Liver (tissue), 9 donors: ENCODE measurements around the gene DDR2. TPM values are rescaled to one million over a fixed set of nuclear protein-coding genes. Genes with fewer than 3 reads are reported as not detected.
A peak's percentile ranks its signal among the peaks of the same experiment; 100 is the strongest.

Experiments used
- DNase-seq: peaks from one replicate; pipeline ENCODE4 v3.0.0-alpha.2; 2017; ENCODE audit warnings: low spot score
- H3K27ac ChIP-seq, 2 donors: one replicate each; pipeline ENCODE4 v1.7.0; 2013; ENCODE audit warnings: inconsistent platforms in 2 of 2, low read length in 2 of 2, control low read depth in 1 of 2, low read depth in 1 of 2, mild to moderate bottlenecking in 1 of 2
- H3K27me3 ChIP-seq, 4 donors: one replicate each; pipeline versions ENCODE4 v1.6.1 to v1.7.0; 2013; ENCODE audit warnings: low read length in 3 of 4, inconsistent platforms in 1 of 4, mild to moderate bottlenecking in 1 of 4, moderate library complexity in 1 of 4; ENCODE audit not compliant: control insufficient read depth in 4 of 4, insufficient read depth in 4 of 4
- H3K36me3 ChIP-seq, 4 donors: one replicate each; pipeline versions ENCODE4 v1.6.1 to v1.7.0; 2013; ENCODE audit warnings: low read length in 3 of 4, mild to moderate bottlenecking in 3 of 4, low read depth in 1 of 4, moderate library complexity in 1 of 4; ENCODE audit not compliant: control insufficient read depth in 4 of 4, insufficient read depth in 3 of 4
- H3K4me1 ChIP-seq, 4 donors: one replicate each; pipeline versions ENCODE4 v1.6.1 to v1.7.0; 2013; ENCODE audit warnings: low read length in 3 of 4, mild to moderate bottlenecking in 3 of 4, moderate library complexity in 1 of 4; ENCODE audit not compliant: control insufficient read depth in 4 of 4, insufficient read depth in 4 of 4
- H3K4me3 ChIP-seq, 3 donors: one replicate each; pipeline versions ENCODE4 v1.6.1 to v1.7.0; 2013; ENCODE audit warnings: low read length in 3 of 3, control low read depth in 1 of 3, low read depth in 1 of 3, mild to moderate bottlenecking in 1 of 3
- H3K9ac ChIP-seq, 2 donors: one replicate each; pipeline ENCODE4 v1.7.0; 2013; ENCODE audit warnings: low read length in 2 of 2, mild to moderate bottlenecking in 2 of 2, moderate library complexity in 2 of 2, control low read depth in 1 of 2, low read depth in 1 of 2
- H3K9me3 ChIP-seq, 4 donors: one replicate each; pipeline versions ENCODE4 v1.6.1 to v1.7.0; 2013; ENCODE audit warnings: low read length in 3 of 4; ENCODE audit not compliant: control insufficient read depth in 4 of 4
- ATF3 ChIP-seq: IDR thresholded peaks from 2 replicates; pipeline ENCODE4 v1.6.1; 2016; ENCODE audit warnings: antibody characterized with exemption
- CTCF ChIP-seq: fragments of 150-350 bp; IDR thresholded peaks from 2 replicates; pipeline ENCODE4 v1.5.1; 2017; ENCODE audit warnings: improper control_type of control experiment, low read depth, low read length; ENCODE audit not compliant: missing input control
- EGR1 ChIP-seq, 2 donors: IDR thresholded peaks; 2 replicates each; pipeline ENCODE4 v1.6.1; 2016 to 2018; ENCODE audit warnings: antibody characterized with exemption in 2 of 2, low read depth in 2 of 2
- FOXA1 ChIP-seq: IDR thresholded peaks from 2 replicates; pipeline ENCODE4 v1.6.1; 2016; ENCODE audit warnings: antibody characterized with exemption
- FOXA2 ChIP-seq: IDR thresholded peaks from 2 replicates; pipeline ENCODE4 v1.6.1; 2016; ENCODE audit warnings: antibody characterized with exemption
- GABPA ChIP-seq, 2 donors: IDR thresholded peaks in 1 of 2; conservative IDR thresholded peaks in 1 of 2; 2 replicates each; pipeline ENCODE4 v1.6.1; 2016; ENCODE audit warnings: antibody characterized with exemption in 2 of 2, mild to moderate bottlenecking in 1 of 2, moderate library complexity in 1 of 2
- HNF4A ChIP-seq, 2 donors: conservative IDR thresholded peaks; 2 replicates each; pipeline ENCODE4 v1.6.1; 2016; ENCODE audit warnings: antibody characterized with exemption in 2 of 2, mild to moderate bottlenecking in 2 of 2
- HNF4G ChIP-seq: IDR thresholded peaks from 2 replicates; pipeline ENCODE4 v1.6.1; 2016; ENCODE audit warnings: antibody characterized with exemption
- JUND ChIP-seq, 2 donors: IDR thresholded peaks; 2 replicates each; pipeline ENCODE4 v1.6.1; 2016; ENCODE audit warnings: antibody characterized with exemption in 2 of 2
- NR2F2 ChIP-seq: IDR thresholded peaks from 2 replicates; pipeline ENCODE4 v1.6.1; 2016; ENCODE audit warnings: antibody characterized with exemption
- RAD21 ChIP-seq, 2 donors: IDR thresholded peaks; 2 replicates each; pipeline ENCODE4 v1.6.1; 2016; ENCODE audit warnings: antibody characterized with exemption in 2 of 2, mild to moderate bottlenecking in 2 of 2
- RXRA ChIP-seq, 2 donors: IDR thresholded peaks; 2 replicates each; pipeline ENCODE4 v1.6.1; 2017 to 2018; ENCODE audit warnings: antibody characterized with exemption in 2 of 2, mild to moderate bottlenecking in 1 of 2
- SP1 ChIP-seq: IDR thresholded peaks from 2 replicates; pipeline ENCODE4 v1.6.1; 2018; ENCODE audit warnings: antibody characterized with exemption, mild to moderate bottlenecking
- TAF1 ChIP-seq: conservative IDR thresholded peaks from 2 replicates; pipeline ENCODE4 v1.6.1; 2016; ENCODE audit warnings: antibody characterized with exemption, mild to moderate bottlenecking
- YY1 ChIP-seq: IDR thresholded peaks from 2 replicates; pipeline ENCODE4 v1.6.1; 2016; ENCODE audit warnings: antibody characterized with exemption, mild to moderate bottlenecking
- ZBTB33 ChIP-seq: IDR thresholded peaks from 2 replicates; pipeline ENCODE4 v1.6.1; 2016; ENCODE audit warnings: antibody characterized with exemption
- WGBS: extraction: QIAGEN DNeasy Blood & Tissue Kit; methylation state at CpG from one replicate; pipeline ENCODE4 v1.1.7; 2013; 5-methylcytosine and 5-hydroxymethylcytosine counted together
- polyA plus RNA-seq, 2 donors: library from polyadenylated mRNA; stranded (reverse) in 1 of 2; unstranded in 1 of 2; fragments of 200-250 nt in 1 of 2; fragments of >200 nt in 1 of 2; fragmentation: Nextera tagmentation in 1 of 2; extraction: Ambion mirVana in 1 of 2; gene quantifications; one replicate each; pipeline versions ENCODE4 v1.2.1 to v1.2.3, GENCODE V29; 2013 to 2015
- total RNA-seq, 2 donors: library from RNA; depleted of rRNA; stranded (reverse); fragments of >200 nt; gene quantifications; one replicate each; pipeline ENCODE4 v1.2.3, GENCODE V29; 2014
- TF ChIP-seq, protein P1 (sequence below): IDR thresholded peaks from 2 replicates; pipeline ENCODE4 v1.6.1; 2016; ENCODE audit warnings: antibody characterized with exemption
- TF ChIP-seq, protein P2 (sequence below): IDR thresholded peaks from 2 replicates; pipeline ENCODE4 v1.6.1; 2016; ENCODE audit warnings: antibody characterized with exemption, mild to moderate bottlenecking
- donor health status: healthy.
- donor health status: healthy.
- donor health status: healthy.
- donor health status: healthy.
- donor health status: healthy.

Gene DDR2
- total and polyA plus RNA-seq, 4 donors, result 1.2 to 6.4 (median 2.1) TPM

DNA sequence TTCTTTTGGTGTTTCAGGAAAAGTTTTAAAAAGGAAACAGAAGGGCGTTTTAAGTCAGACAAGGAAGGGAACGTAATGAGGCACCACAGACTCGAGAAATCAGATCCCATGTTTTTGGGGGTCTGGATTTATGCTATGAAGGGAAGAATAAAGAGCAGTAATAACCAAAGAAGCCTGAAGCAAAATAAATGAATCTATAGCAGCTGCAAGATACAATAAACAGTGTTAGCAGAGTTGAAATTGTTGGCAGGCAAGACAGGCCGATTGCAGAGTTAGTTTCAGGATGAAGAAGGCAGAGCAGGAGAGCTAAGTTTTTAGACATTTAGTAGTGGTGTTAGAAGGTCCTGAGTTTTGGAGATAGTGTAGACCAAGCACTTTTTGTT lies 425 bp downstream of the DDR2 start:
- WGBS, result 69% methylated on average over 4 of the region's 4 CpGs
- Histone ChIP-seq H3K9ac (no peak overlapping the region), H3K36me3 (no peaks in the 10 kb centered on the region), H3K4me1 (no peaks in the 10 kb centered on the region), H3K27ac (peak overlapping the region; percentile 36 to 73), H3K4me3 (peak overlapping the region in 1 of 3 donors; percentile 24), H3K9me3 (no peaks in the 10 kb centered on the region), H3K27me3 (no peaks in the 10 kb centered on the region)
- TF ChIP-seq ATF3 (no peak), FOXA1 (no peak), CTCF (no peak), GABPA (IDR thresholded peaks at IDR 0.05 in 1 of 2, conservative IDR thresholded peaks at IDR 0.05 in 1 of 2) (no peak), HNF4A (conservative IDR thresholded peaks at IDR 0.05) (no peak), ZBTB33 (no peak), JUND (IDR thresholded peaks at IDR 0.05) (no peak), SP1 (no peak), TAF1 (no peak)
- TF ChIP-seq, protein P1, sequence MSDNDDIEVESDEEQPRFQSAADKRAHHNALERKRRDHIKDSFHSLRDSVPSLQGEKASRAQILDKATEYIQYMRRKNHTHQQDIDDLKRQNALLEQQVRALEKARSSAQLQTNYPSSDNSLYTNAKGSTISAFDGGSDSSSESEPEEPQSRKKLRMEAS, result no peak
- DNase-seq, result no peak

GRCh38 chr1:162633081-162633762 lies 958 bp downstream of the DDR2 start:
- peak overlapping the region; percentile 36 to 73 for H3K27ac ChIP-seq
- H3K4me3 ChIP-seq, result peak overlapping the region in 1 of 3 donors; percentile 24
- no peaks in the 10 kb centered on the region for H3K9me3 ChIP-seq
- no peak for DNase-seq
- H3K9ac ChIP-seq, result no peak overlapping the region
- no peaks in the 10 kb centered on the region for H3K27me3 ChIP-seq
- WGBS, result 79% methylated on average over 8 of the region's 8 CpGs
- H3K36me3 ChIP-seq, result no peaks in the 10 kb centered on the region
- no peaks in the 10 kb centered on the region for H3K4me1 ChIP-seq
- TF ChIP-seq FOXA2, result no peak
- no peak for TF ChIP-seq YY1
- TF ChIP-seq TAF1, result no peak
- no peak for TF ChIP-seq SP1
- no peak for TF ChIP-seq ATF3
- TF ChIP-seq, protein P1, result no peak
- no peak for TF ChIP-seq HNF4G
- TF ChIP-seq JUND (IDR thresholded peaks at IDR 0.05), result no peak
- no peak for TF ChIP-seq CTCF
- no peak for TF ChIP-seq RAD21 (IDR thresholded peaks at IDR 0.05)
- no peak for TF ChIP-seq GABPA (IDR thresholded peaks at IDR 0.05 in 1 of 2, conservative IDR thresholded peaks at IDR 0.05 in 1 of 2)
- TF ChIP-seq NR2F2, result no peak
- no peak for TF ChIP-seq FOXA1
- TF ChIP-seq, protein P2, sequence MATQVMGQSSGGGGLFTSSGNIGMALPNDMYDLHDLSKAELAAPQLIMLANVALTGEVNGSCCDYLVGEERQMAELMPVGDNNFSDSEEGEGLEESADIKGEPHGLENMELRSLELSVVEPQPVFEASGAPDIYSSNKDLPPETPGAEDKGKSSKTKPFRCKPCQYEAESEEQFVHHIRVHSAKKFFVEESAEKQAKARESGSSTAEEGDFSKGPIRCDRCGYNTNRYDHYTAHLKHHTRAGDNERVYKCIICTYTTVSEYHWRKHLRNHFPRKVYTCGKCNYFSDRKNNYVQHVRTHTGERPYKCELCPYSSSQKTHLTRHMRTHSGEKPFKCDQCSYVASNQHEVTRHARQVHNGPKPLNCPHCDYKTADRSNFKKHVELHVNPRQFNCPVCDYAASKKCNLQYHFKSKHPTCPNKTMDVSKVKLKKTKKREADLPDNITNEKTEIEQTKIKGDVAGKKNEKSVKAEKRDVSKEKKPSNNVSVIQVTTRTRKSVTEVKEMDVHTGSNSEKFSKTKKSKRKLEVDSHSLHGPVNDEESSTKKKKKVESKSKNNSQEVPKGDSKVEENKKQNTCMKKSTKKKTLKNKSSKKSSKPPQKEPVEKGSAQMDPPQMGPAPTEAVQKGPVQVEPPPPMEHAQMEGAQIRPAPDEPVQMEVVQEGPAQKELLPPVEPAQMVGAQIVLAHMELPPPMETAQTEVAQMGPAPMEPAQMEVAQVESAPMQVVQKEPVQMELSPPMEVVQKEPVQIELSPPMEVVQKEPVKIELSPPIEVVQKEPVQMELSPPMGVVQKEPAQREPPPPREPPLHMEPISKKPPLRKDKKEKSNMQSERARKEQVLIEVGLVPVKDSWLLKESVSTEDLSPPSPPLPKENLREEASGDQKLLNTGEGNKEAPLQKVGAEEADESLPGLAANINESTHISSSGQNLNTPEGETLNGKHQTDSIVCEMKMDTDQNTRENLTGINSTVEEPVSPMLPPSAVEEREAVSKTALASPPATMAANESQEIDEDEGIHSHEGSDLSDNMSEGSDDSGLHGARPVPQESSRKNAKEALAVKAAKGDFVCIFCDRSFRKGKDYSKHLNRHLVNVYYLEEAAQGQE, result no peak
- no peak for TF ChIP-seq ZBTB33
- TF ChIP-seq RXRA (IDR thresholded peaks at IDR 0.05), result no peak
- no peak for TF ChIP-seq EGR1 (IDR thresholded peaks at IDR 0.05; ENCODE audit: low read depth in 2 of 2)
